ENCODE measurements around the gene NUP62. TPM values are rescaled to one million over a fixed set of nuclear protein-coding genes. Genes with fewer than 3 reads are reported as not detected.

Gene NUP62
- total RNA-seq, 1 experiment from 2014 or later = 127 TPM

DNA sequence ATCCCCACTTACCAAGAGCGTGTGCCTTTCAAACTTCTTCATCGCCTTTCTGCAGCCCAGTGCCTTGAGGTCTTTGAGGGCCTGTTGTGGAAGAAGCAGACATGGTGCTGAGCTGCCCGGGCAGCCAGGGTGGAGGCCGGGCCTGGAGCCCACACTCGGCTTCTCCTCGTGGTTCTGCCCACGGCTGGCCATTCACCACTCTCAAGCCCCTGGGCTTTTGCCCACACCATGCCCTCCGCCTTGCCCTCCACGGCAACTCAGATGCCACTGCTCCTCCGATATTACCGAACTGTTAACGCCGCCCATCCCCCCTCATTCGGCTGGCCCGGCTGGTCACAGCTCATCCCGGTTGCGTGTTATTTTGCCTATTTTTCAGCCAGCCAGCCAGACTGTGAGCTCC is 37.9 kb downstream of the NUP62 start:
- H3K23me2 ChIP-seq (ENCODE audit: insufficient read length, low read depth, low read length, poor library complexity, severe bottlenecking) = peaks cover 3% of the 10 kb centered on the region
- no peaks in the 10 kb centered on the region for H3K79me2 ChIP-seq (ENCODE audit: insufficient read depth, low read length)
- H3K27me3 ChIP-seq (ENCODE audit: insufficient read depth, low read length) = no peaks in the 10 kb centered on the region; the same call in 1 of the 2 replicates
- H3K27ac Mint-ChIP-seq = no peak overlapping the region
- H3K23ac ChIP-seq (ENCODE audit: insufficient read length, low read depth, low read length) = no peak overlapping the region
- no peak overlapping the region for H3K9ac ChIP-seq (ENCODE audit: extremely low read depth, insufficient read length, low read length)
- H2AK5ac ChIP-seq (ENCODE audit: insufficient read length, low read length) = no peak overlapping the region
- no peak overlapping the region for H4K8ac ChIP-seq (replicated peaks; ENCODE audit: insufficient read length, low read depth, low read length)
- peaks cover 0 to 11% of the 10 kb centered on the region in 2 experiments; a peak in 1 of 5 replicates for H3K9me3 Mint-ChIP-seq
- H2BK5ac ChIP-seq (ENCODE audit: insufficient read length, low read length) = no peak overlapping the region
- H2BK20ac ChIP-seq (ENCODE audit: low read depth, low read length, poor library complexity, severe bottlenecking) = no peak overlapping the region
- no peak overlapping the region for H3K56ac ChIP-seq (ENCODE audit: insufficient read length, low read depth, low read length)
- peaks cover 5% of the 10 kb centered on the region for H4K20me1 ChIP-seq (ENCODE audit: control insufficient read depth, insufficient read depth, insufficient read length)
- no peaks in the 10 kb centered on the region for H3K9me3 ChIP-seq (ENCODE audit: control insufficient read depth, low read depth, low read length)
- H3K4me1 ChIP-seq (ENCODE audit: insufficient read depth, low read length) = no peaks in the 10 kb centered on the region
- H3K14ac ChIP-seq (ENCODE audit: insufficient read depth, low read length) = no peak overlapping the region
- H3K36me3 Mint-ChIP-seq (ENCODE audit: insufficient read depth in 1 of 3, low read depth in 3 of 3) = peaks cover 12 to 16% (median 12%) of the 10 kb centered on the region in 3 experiments
- H3K27ac ChIP-seq (ENCODE audit: insufficient read length, low read depth, low read length) = no peak overlapping the region
- H3K4ac ChIP-seq (ENCODE audit: low read depth, low read length) = no peak overlapping the region
- H4K5ac ChIP-seq (ENCODE audit: insufficient read length, low read depth, low read length) = no peak overlapping the region
- H3T11ph ChIP-seq (ENCODE audit: low read length) = no peak overlapping the region
- no peak overlapping the region for H4K91ac ChIP-seq (ENCODE audit: insufficient read length, low read depth, low read length)
- H3K27me3 Mint-ChIP-seq (ENCODE audit: low read depth) = peaks cover 48% of the 10 kb centered on the region
- H3K4me1 Mint-ChIP-seq = peaks cover 3 to 21% of the 10 kb centered on the region in 2 experiments; a peak in 3 of 4 replicates
- H3K79me1 ChIP-seq (ENCODE audit: insufficient read depth, low read depth, low read length, poor library complexity, severe bottlenecking) = no peaks in the 10 kb centered on the region
- no peak overlapping the region for H3K18ac ChIP-seq (ENCODE audit: insufficient read length, low read depth, low read length)
- no CpG with 5 or more reads among the region's 17 CpGs for WGBS (ENCODE audit: extremely low coverage, insufficient read length, low lambda C conversion rate)
- H2BK15ac ChIP-seq (ENCODE audit: low read depth, low read length) = no peak overlapping the region
- peak overlapping the region in 1 of 2 experiments; percentile 81; a peak in 1 of 5 replicates for H3K4me3 Mint-ChIP-seq
- TF ChIP-seq, protein P1, sequence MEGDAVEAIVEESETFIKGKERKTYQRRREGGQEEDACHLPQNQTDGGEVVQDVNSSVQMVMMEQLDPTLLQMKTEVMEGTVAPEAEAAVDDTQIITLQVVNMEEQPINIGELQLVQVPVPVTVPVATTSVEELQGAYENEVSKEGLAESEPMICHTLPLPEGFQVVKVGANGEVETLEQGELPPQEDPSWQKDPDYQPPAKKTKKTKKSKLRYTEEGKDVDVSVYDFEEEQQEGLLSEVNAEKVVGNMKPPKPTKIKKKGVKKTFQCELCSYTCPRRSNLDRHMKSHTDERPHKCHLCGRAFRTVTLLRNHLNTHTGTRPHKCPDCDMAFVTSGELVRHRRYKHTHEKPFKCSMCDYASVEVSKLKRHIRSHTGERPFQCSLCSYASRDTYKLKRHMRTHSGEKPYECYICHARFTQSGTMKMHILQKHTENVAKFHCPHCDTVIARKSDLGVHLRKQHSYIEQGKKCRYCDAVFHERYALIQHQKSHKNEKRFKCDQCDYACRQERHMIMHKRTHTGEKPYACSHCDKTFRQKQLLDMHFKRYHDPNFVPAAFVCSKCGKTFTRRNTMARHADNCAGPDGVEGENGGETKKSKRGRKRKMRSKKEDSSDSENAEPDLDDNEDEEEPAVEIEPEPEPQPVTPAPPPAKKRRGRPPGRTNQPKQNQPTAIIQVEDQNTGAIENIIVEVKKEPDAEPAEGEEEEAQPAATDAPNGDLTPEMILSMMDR (conservative IDR thresholded peaks at IDR 0.05) = no peak
- no peak overlapping the region for H2BK120ac ChIP-seq (ENCODE audit: low read depth, low read length, poor library complexity, severe bottlenecking)
- H2BK12ac ChIP-seq (ENCODE audit: insufficient read length, low read depth, low read length) = no peak overlapping the region
- DNase-seq = no peak
- no peak overlapping the region for H2AFZ ChIP-seq (ENCODE audit: low read length)
- no peak overlapping the region for H3K4me2 ChIP-seq (ENCODE audit: insufficient read depth, insufficient read length, low read length)
